BJ (cell line): ENCODE data around the gene PMEPA1. TPM values are rescaled to one million over a fixed set of nuclear protein-coding genes. Genes with fewer than 3 reads are reported as not detected.

Source experiments
- CTCF ChIA-PET: fragments of 350-600 bp; formaldehyde crosslinking; extraction: SDS; loops from one replicate; lab custom pipeline; 2021; ENCODE audit warnings: antibody characterized with exemption, inconsistent platforms; lab: Yijun Ruan, JAX
- POLR2A ChIA-PET: fragments of 300-600 bp; sonication (Branson Sonifier 250); formaldehyde crosslinking; extraction: SDS; loops from one replicate; lab custom pipeline; 2021; ENCODE audit warnings: antibody characterized with exemption; lab: Charles Lee
- DNase-seq: peaks from one replicate; pipeline ENCODE4 v3.0.0-alpha.2; 2011; ENCODE audit warnings: low read depth
- H3K27me3 ChIP-seq: 2 replicates; pipeline ENCODE4 v1.6.0; 2011; ENCODE audit warnings: low read length; ENCODE audit not compliant: control insufficient read depth, insufficient read depth
- H3K36me3 ChIP-seq: 2 replicates; pipeline ENCODE4 v1.5.1; 2011; ENCODE audit warnings: low read length; ENCODE audit not compliant: control insufficient read depth, insufficient read depth
- H3K4me3 ChIP-seq: 2 replicates; pipeline ENCODE4 v1.5.1; 2011; ENCODE audit warnings: low read depth, mild to moderate bottlenecking, control low read depth, low read length
- polyA plus RNA-seq: library from polyadenylated mRNA; depleted of rRNA; stranded (reverse); fragments of >200 nt; gene quantifications from 2 replicates; pipeline ENCODE4 v1.2.3, GENCODE V29; 2011
- TF ChIP-seq, protein P1 (sequence below): IDR thresholded peaks from 2 replicates; pipeline ENCODE4 v1.5.1; 2011; ENCODE audit warnings: low read depth, mild to moderate bottlenecking, control low read depth, inconsistent platforms, low read length, moderate library complexity; ENCODE audit not compliant: insufficient read depth

PMEPA1 gene
- polyA plus RNA-seq, 1 experiment = 5.0 TPM

- no peak for DNase-seq
- Histone ChIP-seq H3K27me3 (no peaks in the 10 kb centered on the region), H3K4me3 (no peak overlapping the region), H3K36me3 (peaks cover 1% of the 10 kb centered on the region; the same call in 1 of the 2 replicates)
- TF ChIP-seq, protein P1, sequence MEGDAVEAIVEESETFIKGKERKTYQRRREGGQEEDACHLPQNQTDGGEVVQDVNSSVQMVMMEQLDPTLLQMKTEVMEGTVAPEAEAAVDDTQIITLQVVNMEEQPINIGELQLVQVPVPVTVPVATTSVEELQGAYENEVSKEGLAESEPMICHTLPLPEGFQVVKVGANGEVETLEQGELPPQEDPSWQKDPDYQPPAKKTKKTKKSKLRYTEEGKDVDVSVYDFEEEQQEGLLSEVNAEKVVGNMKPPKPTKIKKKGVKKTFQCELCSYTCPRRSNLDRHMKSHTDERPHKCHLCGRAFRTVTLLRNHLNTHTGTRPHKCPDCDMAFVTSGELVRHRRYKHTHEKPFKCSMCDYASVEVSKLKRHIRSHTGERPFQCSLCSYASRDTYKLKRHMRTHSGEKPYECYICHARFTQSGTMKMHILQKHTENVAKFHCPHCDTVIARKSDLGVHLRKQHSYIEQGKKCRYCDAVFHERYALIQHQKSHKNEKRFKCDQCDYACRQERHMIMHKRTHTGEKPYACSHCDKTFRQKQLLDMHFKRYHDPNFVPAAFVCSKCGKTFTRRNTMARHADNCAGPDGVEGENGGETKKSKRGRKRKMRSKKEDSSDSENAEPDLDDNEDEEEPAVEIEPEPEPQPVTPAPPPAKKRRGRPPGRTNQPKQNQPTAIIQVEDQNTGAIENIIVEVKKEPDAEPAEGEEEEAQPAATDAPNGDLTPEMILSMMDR = no peak
- CTCF ChIA-PET = interaction anchor here (1.6 to 1.9 kb wide), 2 partner anchors 427 to 520 kb away, joined by 4 to 7 read pairs; no protein-coding TSS in a partner anchor
- POLR2A ChIA-PET = no interaction called here
Observed at GRCh38 chr20:57659517-57660180, 50.2 kb downstream of the PMEPA1 start.

- CTCF ChIA-PET = interaction anchor here (0.6 to 1.9 kb wide), 3 partner anchors 428 to 757 kb away, joined by 3 to 7 read pairs (median 4); no protein-coding TSS in a partner anchor
- TF ChIP-seq, protein P1 = no peak
- Histone ChIP-seq H3K27me3 (no peaks in the 10 kb centered on the region), H3K4me3 (no peak overlapping the region), H3K36me3 (peaks cover 1% of the 10 kb centered on the region; the same call in 1 of the 2 replicates)
- POLR2A ChIA-PET = no interaction called here
- DNase-seq = no peak
Observed at GRCh38 chr20:57658833-57659516, 50.8 kb downstream of the PMEPA1 start.

GRCh38 chr20:57658447-57658832, 51.4 kb downstream of the PMEPA1 start:
- TF ChIP-seq, protein P1 = no peak

DNA sequence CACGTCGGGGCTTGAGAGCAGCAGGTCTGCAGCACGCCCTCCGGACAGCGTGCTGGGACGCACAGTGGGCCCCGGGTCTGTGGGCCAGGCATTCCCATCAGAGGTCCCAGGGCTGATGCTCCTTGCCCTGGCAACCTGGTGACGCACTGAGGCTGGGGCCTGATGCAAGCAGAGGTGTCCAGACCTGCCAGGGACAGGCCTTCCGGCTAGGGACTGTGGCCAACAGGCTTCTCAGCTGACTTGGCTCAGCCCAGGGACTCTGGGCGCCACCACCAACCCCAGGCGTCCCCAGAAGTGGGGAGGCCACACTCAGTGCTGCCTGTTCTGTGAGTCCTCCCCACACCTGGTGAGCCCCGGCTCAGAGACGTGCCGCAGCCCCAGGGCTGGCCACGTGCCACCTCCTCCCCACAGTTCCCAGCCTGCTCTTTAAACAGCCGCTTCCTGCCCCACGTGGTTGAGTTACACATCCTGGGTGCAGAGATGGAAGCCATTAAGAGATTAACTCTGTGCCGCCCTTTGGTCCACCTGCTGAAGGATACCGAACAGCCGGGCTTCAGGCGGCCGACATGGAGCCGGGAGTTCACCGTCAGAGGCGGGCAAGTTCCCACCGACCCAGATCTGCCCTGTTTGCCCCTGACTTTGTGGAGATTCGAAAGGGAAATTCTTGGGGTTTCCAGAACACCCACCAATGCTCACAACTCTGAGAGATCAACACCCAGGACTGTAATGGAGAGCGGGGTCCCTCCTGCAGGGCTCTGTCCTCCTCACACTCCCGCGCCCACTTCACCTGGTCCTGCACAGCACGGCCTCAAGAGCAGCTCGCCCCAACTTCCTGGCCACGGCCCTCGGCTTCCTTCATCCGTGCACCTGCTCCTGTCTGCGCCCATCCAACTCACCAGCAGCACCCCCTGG, 52.0 kb downstream of the PMEPA1 start:
- CTCF ChIA-PET = no interaction called here
- Histone ChIP-seq H3K27me3 (no peaks in the 10 kb centered on the region), H3K4me3 (no peak overlapping the region), H3K36me3 (peaks cover 1% of the 10 kb centered on the region; the same call in 1 of the 2 replicates)
- POLR2A ChIA-PET = no interaction called here
- TF ChIP-seq, protein P1 = no peak
- DNase-seq = no peak

More at GRCh38 chr20:57658447-57658832, 51.4 kb downstream of the PMEPA1 start:
- Histone ChIP-seq H3K27me3 (no peaks in the 10 kb centered on the region), H3K36me3 (peaks cover 1% of the 10 kb centered on the region; the same call in 1 of the 2 replicates), H3K4me3 (no peak overlapping the region)
- ChIA-PET CTCF (interaction anchor here (0.6 kb wide), 1 partner anchor 758 kb away, joined by 3 read pairs; no protein-coding TSS in a partner anchor), POLR2A (no interaction called here)
- DNase-seq = no peak
